GM12864 (cell line): ENCODE measurements around the gene STXBP4.

Experiments
- DNase-seq: peaks from one replicate; pipeline ENCODE4 v3.0.0-alpha.2; 2011; ENCODE audit warnings: low read depth
- H3K4me3 ChIP-seq: 2 replicates; pipeline ENCODE4 v1.5.1; 2011; ENCODE audit warnings: mild to moderate bottlenecking, low read depth, low read length, control low read depth
- CTCF ChIP-seq: IDR thresholded peaks from 2 replicates; pipeline ENCODE4 v1.5.1; 2011; ENCODE audit warnings: low read depth, mild to moderate bottlenecking, moderate library complexity, low read length, control low read depth, inconsistent platforms; ENCODE audit errors: missing control alignments

The STXBP4 gene

GRCh38 chr17:54945671-54946070 is 22.9 kb upstream of the STXBP4 start:
- no peak for TF ChIP-seq CTCF
- no peak for DNase-seq
- no peak overlapping the region for H3K4me3 ChIP-seq

GRCh38 chr17:54947396-54947795 is 21.2 kb upstream of the STXBP4 start:
- H3K4me3 ChIP-seq, result no peak overlapping the region
- no peak for TF ChIP-seq CTCF
- no peak for DNase-seq

GRCh38 chr17:54948380-54948779 is 20.2 kb upstream of the STXBP4 start:
- DNase-seq, result no peak
- H3K4me3 ChIP-seq, result no peak overlapping the region
- no peak for TF ChIP-seq CTCF

- TF ChIP-seq CTCF, result no peak
- DNase-seq, result no peak
- no peak overlapping the region for H3K4me3 ChIP-seq
These were observed 18.4 kb upstream of the STXBP4 start for GRCh38 chr17:54950116-54950515.

GRCh38 chr17:54951286-54951685 is 17.3 kb upstream of the STXBP4 start:
- DNase-seq, result no peak
- H3K4me3 ChIP-seq, result no peak overlapping the region
- no peak for TF ChIP-seq CTCF

- H3K4me3 ChIP-seq, result no peak overlapping the region
- no peak for TF ChIP-seq CTCF
- DNase-seq, result no peak
These were observed 11.8 kb upstream of the STXBP4 start for GRCh38 chr17:54956791-54957190.

GRCh38 chr17:54967621-54968261 is 824 bp upstream of the STXBP4 start:
- H3K4me3 ChIP-seq, result peak overlapping the region; percentile 71
- TF ChIP-seq CTCF, result peak; percentile 53
- DNase-seq, result no peak
